ENCODE results near the gene DHRS13. TPM values are rescaled to one million over a fixed set of nuclear protein-coding genes. Genes with fewer than 3 reads are reported as not detected.
"Not testable (repeated sequence)": the region's sequence is repeated elsewhere in the genome, so short reads cannot be mapped to it uniquely, and the experiment has no call there.

The DHRS13 gene
- total RNA-seq, 1 experiment from 2014 or later, result 13.9 TPM

DNA sequence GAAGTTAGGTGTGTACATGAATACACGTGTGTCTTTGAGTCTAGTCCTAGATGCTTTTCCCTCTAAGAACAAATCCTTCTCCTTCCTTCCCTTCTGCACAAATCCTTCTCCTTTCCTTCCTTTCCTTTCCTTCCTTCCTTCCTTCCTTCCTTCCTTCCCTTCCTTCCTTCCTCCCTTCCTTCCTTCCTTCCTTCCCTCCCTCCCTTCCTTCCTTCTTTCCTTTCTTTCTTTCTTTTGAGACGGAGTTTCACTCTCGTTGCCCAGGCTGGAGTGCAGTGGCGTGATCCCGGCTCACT, 615 bp upstream of the DHRS13 start:
- not testable (repeated sequence) for DNase-seq (ENCODE audit: low spot score)

DNA sequence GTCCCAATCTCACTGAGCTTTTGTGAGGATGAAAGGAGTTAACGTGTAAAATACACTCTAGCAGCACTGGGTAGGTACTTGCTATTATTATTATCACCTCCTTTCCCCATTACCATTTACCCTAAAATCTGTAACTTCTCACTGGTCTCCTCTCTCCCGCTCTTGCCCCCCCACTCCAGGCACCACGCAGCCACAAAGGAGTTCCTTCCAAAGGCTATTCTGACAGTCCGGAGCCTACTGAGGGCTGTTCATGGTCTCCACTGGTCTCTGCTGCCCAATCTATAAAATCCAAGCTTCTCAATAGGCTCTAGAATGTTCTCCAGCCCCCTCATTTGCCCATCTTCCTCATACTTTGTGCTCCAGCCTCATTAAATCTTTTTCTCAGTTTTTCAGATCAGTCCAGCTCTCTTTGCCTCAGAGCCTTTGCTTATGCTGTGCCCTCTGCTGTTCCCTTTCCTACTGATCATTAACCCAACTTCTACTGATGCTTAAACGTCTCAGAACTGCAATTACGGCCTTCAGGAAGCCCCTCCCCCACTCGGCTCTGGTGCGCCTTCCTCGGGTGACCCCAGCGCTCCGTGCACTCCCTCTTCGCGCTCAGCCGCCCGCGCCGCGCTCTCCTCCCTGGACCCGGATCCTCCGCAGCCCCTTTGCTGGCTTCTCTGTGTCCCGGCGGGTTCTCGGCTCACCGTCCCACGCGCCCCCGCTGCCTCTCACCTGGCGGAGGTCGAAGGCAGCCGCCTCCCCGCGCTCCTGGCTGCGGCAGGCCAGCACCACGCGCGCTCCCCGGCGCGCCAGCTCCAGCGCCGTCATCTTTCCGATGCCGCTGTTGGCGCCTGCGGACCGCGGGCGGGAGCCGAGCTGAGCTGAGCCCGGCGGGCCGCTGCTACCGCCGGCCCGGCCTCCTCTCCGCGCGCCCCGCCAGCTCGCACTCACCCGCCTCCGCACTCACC, 737 bp downstream of the DHRS13 start:
- no peak for DNase-seq (ENCODE audit: low spot score)

GRCh38 chr17:28900986-28901726, 1.7 kb downstream of the DHRS13 start:
- no peak for DNase-seq (ENCODE audit: low spot score)

DNA sequence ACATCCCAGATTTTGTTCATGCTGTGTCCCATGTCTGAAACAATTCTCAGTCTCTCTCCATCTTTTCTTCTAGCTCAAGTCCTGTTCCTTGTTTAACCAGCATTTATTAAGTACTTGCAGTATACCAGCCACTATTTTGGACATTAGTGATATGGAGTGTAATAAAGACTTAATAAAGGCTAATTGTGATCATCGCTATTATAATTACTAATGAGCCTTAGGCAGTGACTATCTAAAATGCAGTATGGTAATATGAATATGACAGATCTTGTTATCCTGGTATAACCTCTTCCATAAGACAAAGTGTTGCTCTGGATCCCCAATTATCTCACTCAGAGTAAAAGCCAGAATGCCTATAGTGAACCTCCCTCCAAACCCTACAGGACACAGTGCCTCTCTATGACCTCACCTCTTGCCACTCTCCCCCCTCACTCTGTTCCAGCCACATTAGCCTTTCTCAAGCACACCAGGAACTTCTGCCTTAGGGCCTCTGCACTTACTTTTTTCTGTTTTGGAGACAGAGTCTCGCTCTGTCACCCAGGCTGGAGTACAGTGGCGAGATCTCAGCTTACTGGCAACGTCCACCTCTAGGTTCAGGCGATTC, 3.6 kb downstream of the DHRS13 start:
- no peak for DNase-seq (ENCODE audit: low spot score)

DNA sequence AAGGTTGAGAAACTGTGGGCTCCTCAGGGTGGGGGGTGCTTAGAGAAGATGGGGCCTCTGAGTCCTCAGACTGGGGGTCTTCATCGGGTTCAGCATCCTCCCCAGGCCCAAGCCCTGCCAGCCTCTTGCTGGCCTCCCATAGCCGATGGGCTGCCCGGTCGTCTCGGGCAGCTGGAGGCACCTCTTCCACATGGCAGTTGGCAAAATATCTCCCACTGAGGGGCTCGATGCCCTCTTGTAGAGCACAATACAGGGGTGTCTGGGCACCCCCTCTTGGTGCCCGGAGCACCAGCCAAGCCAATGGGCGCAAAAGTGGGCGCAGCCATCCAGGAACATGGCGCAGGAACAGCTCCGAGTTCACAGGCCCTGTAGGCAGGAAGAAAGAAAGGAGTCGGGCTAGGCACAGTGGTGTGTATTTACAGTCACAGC, 4.3 kb downstream of the DHRS13 start:
- DNase-seq (ENCODE audit: low spot score), result no peak

DNA sequence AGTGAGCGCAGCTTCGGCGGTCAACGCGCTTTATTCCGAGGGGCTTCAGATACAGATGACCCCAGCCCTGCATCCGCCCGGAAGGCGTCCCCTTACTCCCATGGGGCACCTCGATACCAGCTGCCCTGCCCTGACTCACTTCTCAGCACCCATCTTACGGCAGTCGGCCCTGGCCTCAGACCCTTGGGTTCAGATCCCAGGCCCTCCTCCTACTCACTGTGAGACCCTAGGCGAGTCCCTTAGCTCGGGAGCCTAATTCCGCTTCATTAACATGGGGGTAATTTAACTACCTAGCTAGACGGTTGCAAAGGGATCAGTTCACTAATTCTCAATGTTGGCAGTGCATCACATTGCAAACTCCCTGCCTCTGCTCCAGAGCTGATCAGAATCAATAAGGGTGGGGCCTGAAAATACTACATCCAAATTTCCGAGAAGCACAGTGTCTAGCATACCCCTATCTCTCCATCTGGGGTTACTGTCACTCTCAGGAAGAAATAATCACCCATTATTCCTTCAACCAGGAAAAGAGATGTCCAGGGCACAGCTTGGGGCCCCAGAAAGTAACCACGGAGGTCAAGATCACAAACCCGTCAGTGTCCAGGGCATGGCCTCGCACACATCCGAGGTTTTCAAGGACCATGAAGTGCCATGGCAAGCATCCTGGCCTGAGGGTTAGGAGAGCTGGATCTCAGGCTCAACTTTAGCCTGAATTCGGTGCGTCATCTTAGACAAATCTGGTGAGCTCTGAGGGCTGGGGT, 4.9 kb downstream of the DHRS13 start:
- no peak for DNase-seq (ENCODE audit: low spot score)

GRCh38 chr17:28896884-28897768, 5.8 kb downstream of the DHRS13 start, which contains the start of gene FLOT2:
Gene FLOT2 (minus strand): TSS chr17:28897733. CDS start chr17:28897574, 159 bp downstream.
- peak; percentile 35 for DNase-seq (ENCODE audit: low spot score)

- no peak for DNase-seq (ENCODE audit: low spot score)
Observed at GRCh38 chr17:28896491-28896883, 6.4 kb downstream of the DHRS13 start.

GRCh38 chr17:28895794-28896447, 7.0 kb downstream of the DHRS13 start:
- DNase-seq (ENCODE audit: low spot score), result no peak

- not testable (repeated sequence) for DNase-seq (ENCODE audit: low spot score)
Observed at GRCh38 chr17:28893248-28894183, 9.4 kb downstream of the DHRS13 start.

DNA sequence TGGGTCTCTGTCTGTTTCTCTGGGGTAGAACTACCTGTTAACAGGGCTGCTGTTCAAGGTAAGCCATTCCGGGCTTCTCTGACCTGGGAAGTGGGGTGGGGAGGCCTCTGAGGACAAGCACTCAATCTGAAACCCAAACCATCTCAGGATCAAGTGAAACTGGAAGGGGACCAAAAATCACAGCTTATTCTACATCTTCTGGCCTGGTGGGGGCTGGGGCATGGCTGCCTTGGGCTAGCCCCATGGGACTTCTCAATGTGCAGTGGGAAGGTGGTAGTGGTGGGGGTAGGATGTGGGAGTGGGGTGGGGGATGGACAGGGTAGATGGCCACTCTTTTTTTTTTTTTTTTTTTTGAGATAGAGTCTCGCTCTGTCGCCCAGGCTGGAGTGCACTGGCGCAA, 10.9 kb downstream of the DHRS13 start:
- DNase-seq (ENCODE audit: low spot score), result no peak

DNA sequence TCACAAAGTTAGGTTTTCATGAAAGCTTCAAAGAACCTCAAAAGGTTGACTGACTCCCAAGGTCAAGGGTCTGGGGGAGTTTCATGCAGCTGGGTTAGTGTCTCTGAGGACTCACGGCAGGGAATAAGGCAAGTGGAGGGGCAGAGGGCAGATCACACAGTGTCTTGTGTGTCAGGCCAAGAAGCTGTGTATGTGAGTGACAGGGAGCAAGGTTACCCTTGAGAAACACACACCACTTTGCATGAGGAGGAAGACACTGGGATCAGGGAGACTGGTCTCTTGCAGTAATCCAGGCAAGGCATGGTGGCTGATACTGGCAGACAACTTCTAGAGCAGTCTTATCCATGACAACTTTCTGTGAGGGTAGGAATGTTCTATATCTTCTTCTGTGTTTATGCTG, 11.7 kb downstream of the DHRS13 start:
- no peak for DNase-seq (ENCODE audit: low spot score)

DNA sequence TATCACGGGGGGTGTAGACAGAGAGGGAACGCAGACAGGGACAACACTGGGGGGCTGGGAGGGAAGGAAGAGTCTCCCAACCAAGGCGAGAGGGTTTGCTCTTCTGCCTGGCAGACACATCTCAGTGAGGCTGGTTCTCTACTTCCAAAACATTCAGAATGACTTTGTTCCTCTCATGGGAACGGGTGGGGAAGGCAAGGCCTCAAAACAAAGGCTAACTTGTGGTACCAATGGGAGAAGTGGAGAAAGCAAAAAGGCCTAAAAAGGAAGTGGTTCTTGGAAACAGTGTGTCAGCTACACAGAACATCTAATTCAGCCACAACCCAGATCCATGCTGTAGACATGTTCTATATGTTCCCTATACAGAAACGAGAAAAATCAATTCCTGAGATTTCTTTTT, 12.9 kb downstream of the DHRS13 start:
- no peak for DNase-seq (ENCODE audit: low spot score)

DNA sequence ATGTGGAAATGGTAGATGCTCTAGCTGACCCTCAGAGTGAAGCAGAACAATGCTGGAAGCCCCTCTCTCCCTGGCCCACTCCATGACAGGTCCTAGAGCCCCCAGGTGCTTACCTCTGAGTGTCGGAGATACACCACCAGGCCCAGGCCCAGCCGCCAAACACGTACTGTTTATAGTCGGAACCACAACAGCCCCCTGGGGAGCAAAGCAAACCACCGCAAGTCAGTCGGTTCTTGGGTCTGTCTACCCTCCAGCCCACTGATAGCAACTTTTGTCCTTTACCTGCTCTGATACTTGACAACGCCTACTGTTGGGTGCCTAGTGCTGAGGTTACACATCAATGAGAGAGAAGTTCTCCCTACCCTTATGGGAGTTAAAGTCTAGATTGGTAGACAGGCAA, 14.0 kb downstream of the DHRS13 start:
- DNase-seq (ENCODE audit: low spot score), result no peak

DNA sequence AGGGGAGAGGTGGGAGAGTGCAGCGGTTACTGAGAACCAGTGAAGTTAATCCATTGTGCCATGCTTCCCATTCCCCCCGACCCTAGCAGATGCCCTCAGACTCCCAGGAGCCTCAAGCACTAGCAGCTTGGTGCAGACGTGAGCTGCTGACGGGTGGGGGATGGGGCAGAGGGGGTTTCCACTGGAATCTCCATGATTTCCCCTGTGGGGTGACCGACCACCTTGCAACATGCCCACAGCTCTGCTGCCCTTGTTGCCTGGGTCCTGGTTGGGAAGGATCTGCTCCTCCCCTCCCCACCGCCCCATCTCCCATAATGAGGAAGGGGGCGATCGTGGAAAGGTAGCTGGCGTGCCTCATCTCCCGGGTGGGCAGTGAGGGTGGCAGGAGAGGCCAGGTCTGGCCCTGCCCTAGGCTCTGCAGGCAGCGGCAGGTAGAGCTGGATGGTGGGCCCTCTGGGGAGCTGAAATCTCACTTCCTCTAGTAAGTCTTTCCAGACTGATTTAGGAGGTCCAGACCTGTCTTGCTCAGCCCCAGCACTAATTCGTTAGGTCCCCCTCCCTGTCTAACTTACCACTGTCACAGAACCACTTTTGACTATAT, 14.9 kb downstream of the DHRS13 start:
- DNase-seq (ENCODE audit: low spot score), result no peak

GRCh38 chr17:28885951-28886350, 16.9 kb downstream of the DHRS13 start:
- no peak for DNase-seq (ENCODE audit: low spot score)

- DNase-seq (ENCODE audit: low spot score), result no peak
Observed at GRCh38 chr17:28885363-28885762, 17.5 kb downstream of the DHRS13 start.

DNA sequence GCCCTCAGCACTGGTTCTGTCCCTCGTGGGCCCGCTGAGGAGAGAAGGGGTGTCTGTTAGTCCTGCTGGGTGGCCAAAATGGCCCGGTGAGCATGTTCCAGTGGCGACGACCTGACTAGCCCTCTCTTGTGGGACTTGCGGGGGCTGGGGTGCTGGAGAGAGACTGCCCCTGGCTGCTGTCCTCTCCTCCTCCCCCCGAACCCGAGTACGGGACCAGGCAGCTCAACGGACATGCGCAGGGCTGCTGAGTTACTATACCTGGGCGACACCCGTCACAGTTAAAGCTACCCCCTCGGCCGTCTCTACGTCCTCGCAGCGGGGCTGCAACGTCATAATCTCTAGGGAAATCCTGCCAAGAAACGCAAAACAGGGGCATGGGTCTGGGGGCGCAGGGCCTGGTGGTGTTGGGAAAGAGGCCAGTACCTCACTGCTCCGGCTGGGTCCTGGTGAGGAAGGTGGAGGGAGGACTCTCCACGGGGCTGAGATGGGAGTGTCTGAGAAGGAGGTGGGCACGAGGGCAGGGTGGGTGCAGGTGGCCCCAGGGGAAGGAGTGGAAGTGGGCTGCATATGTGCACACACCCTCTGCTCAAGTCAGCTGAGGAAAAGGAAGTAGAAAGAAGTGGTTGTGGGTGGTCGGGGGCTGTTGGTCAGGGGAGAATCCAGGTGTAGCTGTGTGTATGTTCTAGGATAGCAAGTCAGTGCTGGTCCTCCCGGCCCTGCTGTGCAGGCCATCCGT, 18.7 kb downstream of the DHRS13 start:
- DNase-seq (ENCODE audit: low spot score), result no peak

Data from A172 (cell line).